Stimulated activated CD4-positive, alpha-beta T cell treated with anti-CD3 and anti-CD28 coated beads, Interleukin-1b, Interleukin-23, amount 100 ng/mL, for 1 hour (primary cell): ENCODE measurements around the gene VCL.
"Not testable (repeated sequence)": the region's sequence is repeated elsewhere in the genome, so short reads cannot be mapped to it uniquely, and the experiment has no call there.

Experiments
- DNase-seq, 2 donors: peaks; one replicate each; pipeline ENCODE4 v3.0.0-alpha.2; 2020; ENCODE audit warnings: low read depth in 2 of 2

Gene VCL

DNA sequence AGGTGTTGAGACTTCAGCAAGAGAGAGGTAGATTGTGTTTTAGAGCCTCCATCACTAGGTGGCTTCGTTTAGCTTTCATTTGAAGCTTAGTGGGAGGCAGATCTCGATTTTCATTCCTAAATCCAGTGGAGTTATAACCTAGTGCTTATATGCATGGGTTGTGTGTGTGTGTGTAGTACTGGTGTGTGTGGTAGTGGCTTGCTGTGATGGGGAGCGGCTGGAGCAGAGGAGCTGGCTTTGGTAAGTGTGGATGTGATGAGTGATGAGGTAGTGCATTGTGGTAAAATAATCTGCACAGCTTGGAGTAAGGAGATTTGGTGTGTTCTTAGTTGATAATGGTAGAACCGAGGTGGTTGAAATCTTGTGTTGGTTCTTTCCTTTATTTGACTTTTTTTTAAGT is 109.5 kb downstream of the VCL start:
- DNase-seq = no peak

DNA sequence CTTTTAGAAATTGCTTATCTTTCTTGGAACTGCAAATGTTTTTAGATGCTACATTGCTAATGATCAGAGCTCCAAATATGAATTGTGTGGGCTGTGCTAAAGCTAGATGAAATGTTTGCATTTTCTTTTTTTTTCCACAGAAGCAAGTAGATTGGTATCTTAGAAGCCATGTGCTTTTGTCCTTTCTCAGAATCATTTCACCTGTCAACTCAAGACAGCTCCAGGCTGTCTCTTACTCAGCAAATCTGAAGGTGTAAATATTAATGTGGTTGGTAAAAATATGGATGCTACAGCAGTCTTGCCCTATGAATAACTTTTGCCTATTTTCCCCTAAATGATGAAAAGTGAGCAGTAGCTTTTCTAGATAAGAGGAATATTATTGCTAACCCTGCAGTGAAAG is 111.5 kb downstream of the VCL start:
- DNase-seq = no peak

DNA sequence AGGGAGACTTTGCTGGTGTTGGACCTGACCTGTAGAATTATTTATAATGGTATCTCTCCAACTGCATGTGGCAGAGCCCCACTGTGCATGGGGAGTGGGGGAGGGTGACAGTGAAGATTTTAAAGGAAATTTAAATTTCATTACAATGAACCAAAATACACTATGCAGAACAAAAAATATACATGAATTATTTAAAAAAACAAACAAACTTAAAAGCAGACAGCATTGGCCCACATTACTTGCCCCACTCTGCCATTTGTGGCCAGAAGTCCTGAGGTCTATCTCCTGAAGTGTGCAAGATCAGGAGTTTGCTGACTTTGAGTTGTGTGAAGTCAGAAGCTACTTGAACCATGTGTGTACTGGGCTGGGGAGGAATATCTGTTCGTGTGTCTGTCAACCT is 112.2 kb downstream of the VCL start:
- DNase-seq = no peak

DNA sequence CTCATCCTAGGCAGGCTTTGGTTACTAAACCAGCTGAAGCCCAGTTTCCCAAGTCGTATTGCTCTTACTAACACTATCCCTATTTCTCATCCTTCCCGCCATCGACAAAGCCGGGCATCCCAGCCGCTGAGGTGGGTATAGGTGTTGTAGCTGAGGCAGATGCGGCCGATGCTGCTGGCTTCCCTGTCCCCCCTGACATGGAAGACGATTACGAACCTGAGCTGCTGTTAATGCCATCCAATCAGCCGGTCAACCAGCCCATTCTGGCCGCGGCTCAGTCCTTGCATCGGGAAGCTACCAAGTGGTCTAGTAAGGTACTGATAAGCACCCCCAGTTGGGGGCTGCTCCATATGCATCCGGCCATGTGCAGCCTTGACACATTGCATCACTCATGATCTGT is 113.9 kb downstream of the VCL start:
- DNase-seq = no peak

DNA sequence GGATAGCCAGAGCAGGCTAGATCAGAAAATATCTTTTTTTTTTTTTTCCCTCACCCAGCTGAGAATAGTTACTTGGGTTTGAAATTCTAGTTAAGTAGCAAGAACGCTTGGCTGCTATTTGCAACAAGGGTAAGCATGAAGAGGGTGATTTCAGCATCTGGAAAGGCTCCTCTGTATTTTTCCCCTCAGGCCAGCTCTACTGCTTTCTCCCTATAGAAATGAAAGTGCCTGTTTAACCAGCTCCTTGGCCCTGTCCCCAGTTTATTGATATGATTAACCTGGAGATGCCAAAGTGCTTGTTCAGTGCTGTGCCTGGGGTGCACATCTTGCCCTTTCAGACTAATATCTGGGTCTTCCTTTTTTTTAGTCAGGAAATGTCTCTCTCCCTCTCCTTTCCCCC is 115.6 kb downstream of the VCL start:
- DNase-seq = no peak

DNA sequence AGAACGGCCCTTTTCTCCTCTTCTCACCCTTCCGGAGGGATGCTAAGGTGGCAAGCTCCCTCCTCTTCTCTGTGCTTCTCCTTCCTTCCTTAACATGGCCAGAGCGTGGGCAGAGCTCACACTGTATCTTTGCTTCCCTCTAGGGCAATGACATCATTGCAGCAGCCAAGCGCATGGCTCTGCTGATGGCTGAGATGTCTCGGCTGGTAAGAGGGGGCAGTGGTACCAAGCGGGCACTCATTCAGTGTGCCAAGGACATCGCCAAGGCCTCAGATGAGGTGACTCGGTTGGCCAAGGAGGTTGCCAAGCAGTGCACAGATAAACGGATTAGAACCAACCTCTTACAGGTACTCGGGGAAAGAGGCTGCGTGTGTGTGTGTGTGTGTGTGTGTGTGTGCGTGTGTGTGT is 116.1 kb downstream of the VCL start:
- DNase-seq = no peak

DNA sequence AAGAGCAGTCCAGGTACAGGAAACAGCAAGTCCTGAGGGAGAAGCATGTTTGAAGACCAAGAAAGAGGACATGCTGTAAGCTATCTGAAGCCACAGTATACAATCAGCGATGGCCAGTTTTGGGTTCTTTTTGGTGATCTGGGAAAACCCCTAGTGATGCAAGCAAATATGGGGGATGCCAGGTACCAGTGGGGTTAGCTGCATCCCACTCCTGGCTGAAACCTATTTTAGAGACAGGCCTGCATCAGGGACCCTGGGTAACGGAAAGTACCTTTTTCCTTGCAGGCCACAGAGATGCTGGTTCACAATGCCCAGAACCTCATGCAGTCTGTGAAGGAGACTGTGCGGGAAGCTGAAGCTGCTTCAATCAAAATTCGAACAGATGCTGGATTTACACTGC is 119.8 kb downstream of the VCL start:
- DNase-seq = no peak

DNA sequence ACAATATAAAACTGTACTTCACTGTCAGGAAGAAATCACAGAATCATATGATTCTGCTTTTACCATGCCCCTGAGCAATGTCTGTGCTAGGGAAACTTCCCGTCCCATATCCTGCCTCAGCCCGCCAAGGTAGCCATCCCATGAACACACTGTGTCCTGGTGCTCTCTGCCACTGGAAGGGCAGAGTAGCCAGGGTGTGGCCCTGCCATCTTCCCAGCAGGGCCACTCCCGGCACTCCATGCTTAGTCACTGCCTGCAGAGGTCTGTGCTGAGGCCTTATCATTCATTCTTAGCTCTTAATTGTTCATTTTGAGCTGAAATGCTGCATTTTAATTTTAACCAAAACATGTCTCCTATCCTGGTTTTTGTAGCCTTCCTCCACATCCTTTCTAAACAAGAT is 120.9 kb downstream of the VCL start:
- DNase-seq = no peak

DNA sequence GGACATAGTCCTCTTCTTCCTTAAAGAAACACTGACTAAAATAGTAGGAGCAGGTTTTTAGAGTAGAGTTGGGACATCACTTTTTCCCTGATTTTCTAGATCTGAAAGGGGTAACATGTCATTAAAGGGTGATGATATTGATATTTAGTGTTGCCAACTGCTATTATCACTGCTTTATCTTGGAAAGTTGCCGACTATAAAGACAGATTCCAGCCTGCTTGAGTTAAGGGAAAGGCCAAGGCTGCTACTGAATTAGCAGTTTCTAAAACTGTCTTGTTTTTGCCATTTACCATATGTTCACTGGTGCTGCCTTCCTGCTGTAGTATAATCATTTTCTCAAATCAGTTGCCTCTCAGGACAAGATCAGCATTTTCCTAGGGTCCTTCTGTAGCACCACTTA is 123.0 kb downstream of the VCL start:
- DNase-seq = no peak

DNA sequence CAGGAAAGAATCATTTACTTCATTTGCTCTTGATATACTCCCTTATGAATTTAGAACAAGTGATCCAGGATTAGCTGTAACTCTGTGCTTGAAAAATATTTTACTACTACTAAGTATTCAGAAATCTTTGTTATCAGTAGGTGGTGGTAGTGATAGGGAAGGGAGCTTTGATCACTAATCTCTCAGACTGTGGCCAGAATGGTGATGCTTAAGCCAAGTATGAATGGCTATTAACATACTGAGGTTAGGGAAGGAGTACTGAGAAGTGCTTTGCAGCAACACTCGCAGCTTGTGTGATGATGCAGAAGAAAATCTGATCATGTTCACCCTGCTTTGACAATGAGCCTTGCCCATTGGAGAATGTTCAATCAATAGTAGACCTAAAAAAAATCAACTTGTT is 123.5 kb downstream of the VCL start:
- no peak for DNase-seq

DNA sequence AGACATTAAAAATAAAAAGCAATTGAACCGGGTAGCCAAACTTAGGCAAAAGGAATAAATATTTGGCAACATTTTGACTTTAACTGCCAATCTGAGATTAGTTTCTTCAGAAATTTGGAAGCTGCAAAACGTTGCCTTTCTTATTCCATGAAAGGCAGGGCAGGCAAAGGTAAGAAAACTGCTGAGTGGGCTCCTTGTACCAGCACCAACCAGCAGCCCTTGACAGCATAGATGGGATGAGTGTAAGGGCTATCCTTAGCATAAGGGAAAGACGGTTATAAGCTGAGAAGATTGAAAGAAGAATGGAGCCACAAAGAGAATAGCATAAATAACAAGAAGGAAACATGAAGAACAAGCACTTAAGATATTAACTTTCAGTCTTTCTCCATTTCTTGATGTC is 124.1 kb downstream of the VCL start:
- no peak for DNase-seq

DNA sequence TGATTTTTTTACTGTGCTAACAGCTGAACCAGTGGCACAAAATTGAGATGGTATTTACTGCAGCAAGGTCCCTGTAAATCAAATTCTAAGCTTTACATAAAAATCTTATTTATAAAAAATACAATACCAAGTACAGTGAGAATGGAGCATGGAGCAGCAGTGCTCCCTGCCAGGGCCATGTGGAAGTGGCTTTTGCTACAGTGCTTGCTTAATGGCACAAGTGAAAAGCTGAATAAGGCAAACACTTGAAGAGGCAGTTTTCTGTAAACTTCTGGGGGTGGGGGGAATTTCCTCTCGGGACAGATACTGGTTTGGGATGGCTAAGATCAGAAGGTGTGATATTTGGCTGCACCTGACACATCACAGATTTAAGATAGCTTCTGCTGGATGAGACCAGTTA is 125.2 kb downstream of the VCL start:
- no peak for DNase-seq

DNA sequence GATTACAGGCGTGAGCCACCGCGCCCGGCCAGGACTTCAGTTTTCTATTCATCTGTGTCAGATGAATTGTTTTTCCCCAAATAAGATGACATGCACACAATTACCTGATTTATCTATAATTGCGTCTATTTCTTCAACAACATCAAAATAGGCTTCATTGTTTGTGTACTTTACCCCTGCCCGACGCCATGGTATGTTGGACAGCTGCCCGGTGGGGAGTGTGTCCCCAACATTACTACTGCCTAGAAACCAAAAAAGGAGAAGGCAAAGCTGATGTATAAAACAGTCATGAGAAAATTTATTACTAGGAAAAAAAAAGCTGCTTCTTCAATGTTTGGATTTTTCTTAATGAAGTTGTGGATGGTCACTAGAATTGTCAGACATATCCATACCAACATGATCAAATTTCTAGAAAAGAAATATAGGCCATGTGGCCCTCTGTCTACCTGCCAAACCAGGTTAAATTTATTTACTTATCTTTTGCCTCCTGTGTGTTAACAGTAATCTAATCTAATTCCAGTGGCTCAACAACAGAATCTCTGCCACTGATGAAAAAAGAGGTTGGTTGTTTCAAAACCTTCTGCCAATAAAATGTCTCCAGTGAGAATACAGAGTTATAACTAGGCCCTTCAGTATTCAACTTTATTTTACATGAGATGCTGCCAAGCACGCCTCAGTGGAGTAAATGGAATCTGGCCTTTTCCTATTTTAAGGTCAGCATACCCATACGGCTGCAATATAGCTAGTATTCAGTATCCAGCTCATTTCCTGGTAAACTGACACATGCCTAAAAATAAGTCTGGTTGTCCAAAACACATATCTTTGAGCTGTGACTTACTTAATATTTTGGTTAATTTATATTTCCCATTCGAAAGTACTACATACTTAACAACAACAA is 136.3 kb downstream of the VCL start:
- DNase-seq = no peak

DNA sequence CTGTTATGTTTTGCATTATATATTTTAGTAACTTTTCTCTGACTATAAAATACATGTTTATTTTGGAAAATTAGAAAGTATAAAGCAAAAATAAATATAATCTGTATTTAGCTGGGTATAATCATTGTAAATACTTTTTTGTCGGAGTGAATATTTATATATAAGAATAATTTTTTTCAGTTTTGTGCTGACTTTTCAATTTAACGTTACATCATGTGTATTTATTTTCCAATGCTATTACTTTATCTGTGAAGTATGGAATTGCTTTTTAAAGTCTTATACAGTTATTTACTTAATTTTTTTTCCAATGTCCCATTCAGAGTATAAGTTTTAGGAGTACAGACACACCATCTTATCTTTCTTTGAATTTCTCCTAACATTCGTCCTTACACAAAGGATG is 137.5 kb downstream of the VCL start:
- DNase-seq = no peak

DNA sequence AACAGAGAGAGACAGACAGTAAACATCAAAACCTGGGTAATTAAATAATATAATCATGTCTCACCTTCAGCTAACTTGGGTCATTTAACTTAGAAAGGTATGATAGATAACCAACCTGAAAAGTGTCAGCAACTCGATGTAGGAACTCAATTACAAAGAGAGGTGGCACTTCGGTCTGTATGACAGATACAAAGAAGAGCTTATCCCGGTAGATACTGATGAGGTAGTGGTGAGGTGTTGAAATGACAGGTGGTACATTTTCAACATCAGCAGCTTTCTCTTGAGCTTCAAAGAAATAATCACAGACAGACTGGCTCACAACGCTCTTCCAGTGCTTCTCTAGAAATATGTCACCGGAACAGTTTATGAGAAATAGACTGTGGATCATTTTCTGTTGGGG is 140.1 kb downstream of the VCL start:
- DNase-seq = no peak

DNA sequence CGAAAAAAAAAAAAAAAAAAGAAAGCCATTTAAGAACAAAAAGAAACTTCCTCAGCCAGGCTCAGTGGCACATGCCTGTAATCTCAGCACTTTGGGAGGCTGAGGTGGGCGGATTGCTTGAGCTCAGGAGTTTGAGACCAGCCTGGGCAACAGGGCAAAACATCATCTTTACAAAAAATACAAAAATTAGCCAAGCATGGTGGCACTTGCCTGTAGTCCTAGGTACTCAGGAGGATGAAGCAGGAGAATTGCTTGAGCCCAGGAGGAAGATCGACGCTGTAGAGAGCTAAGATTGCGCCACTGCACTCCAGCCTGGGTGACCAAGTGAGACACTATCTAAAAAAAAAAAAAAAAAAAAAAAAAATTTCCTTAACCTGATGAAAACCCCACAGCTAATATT is 140.7 kb downstream of the VCL start:
- DNase-seq = not testable (repeated sequence)

DNA sequence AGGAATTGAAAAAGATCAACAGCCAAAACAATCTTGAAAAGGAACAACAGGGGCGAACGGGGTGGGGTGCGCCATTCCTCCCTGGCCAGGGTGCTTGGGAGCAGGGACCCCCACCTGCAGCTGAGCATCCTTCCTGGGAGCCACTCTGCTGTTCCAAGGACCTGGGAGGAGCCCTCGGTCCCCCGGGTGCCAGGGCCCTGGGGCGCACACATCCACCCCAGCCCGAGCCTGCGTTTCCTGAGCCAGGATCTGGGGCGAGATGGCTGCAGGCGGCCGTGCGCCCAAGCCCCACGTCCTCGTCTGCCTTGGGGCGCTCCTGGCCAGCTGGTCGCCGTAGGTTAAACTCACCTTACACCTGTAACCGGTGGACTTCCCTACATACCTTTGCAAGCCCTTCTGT is 142.1 kb downstream of the VCL start:
- no peak for DNase-seq

DNA sequence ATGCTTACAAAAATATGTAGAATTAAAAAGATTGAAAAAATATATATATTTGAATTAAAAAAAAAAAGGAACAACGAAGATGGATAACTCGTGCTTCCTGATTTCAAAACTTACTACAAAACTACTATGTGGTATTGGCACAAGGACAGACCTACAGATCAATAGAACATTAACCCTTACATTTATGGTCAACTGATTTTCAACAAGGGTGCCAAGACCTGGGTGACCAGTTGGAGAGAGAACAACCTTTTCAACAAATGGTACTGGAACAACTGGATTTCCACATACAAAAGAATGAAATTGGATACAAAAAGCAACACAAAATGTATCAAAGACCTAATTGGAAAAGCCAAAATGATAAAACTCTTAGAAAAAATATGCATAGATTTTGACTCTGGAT is 142.6 kb downstream of the VCL start:
- no peak for DNase-seq

DNA sequence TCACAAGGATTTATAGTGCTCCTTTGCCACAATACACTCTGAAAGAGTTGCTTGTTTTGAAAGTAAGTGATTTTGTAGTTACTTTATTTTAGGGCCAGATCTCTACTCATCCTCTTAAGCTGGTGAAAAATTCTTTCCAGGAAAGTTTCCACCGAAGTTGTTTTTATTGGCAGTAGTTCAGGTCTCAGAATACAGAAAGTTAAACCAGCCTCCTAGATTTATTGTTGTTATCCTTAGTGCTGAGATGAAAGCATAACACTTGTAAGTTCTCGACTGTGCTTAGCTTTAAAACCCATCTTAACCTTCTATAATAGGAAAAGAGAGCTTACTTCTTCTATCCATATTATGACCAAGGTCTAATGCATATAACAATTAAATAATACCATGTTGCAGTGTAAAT is 147.2 kb downstream of the VCL start:
- no peak for DNase-seq

DNA sequence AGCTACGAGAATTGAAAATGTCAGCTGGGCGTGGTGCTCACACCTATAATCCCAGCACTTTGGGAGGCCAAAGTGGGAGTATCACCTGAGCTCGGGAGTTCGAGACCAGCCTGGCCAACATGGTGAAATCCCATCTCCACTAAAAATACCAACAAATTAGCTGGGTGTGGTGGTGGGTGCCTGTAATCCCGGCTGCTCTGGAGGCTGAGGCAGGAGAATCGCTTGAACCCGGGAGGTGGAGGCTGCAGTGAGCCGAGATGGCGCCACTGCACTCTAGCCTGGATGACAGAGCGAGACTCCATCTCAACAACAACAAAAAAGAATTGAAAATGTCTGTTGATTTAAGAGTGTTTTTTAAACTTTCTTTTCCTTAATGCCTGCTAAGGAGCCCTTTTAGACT is 149.1 kb downstream of the VCL start:
- not testable (repeated sequence) for DNase-seq

DNA sequence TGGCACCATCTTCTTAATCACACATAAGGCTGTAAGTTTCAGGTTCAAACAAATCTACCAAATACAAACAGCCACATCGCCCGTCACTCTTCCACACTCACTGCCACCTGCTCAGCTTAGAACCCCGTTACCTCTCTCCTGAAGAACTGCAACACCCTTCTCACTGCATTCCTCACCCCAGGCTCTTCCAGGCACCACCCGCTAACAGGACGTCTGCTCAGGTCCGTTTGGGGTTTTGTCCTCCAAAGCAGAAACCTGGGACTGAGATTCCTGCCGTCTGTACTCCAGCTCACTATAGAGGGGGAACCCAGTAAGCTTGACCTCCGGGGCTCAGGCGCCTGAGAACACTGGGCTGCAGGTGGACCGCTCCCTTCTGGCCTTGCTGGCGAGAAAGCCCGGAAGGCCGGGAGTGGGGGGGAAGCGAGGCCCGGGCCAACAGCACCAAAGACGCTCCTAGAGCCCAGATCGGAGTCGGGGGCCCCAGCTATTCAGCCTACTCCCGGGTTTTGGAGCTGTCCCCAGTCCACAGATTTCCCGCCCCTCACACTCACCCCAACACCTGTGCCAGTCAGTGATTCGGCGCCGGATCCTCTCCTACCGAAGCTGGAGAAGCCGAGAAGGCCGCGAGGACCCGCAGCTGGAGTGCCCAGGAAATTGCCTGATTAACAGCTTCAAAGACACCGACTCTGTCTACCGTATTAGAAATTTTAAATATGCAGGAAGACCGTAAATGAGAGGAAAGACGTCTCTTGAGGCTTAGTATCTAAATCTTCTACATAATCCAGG is 152.5 kb downstream of the VCL start, which contains the start of gene AP3M1:
TSS of gene AP3M1 (minus strand) at position 625 of the 786 bp plus-strand sequence. CDS start 12,449 bp downstream, outside the sequence.
- DNase-seq = peak; percentile 54 to 56

DNA sequence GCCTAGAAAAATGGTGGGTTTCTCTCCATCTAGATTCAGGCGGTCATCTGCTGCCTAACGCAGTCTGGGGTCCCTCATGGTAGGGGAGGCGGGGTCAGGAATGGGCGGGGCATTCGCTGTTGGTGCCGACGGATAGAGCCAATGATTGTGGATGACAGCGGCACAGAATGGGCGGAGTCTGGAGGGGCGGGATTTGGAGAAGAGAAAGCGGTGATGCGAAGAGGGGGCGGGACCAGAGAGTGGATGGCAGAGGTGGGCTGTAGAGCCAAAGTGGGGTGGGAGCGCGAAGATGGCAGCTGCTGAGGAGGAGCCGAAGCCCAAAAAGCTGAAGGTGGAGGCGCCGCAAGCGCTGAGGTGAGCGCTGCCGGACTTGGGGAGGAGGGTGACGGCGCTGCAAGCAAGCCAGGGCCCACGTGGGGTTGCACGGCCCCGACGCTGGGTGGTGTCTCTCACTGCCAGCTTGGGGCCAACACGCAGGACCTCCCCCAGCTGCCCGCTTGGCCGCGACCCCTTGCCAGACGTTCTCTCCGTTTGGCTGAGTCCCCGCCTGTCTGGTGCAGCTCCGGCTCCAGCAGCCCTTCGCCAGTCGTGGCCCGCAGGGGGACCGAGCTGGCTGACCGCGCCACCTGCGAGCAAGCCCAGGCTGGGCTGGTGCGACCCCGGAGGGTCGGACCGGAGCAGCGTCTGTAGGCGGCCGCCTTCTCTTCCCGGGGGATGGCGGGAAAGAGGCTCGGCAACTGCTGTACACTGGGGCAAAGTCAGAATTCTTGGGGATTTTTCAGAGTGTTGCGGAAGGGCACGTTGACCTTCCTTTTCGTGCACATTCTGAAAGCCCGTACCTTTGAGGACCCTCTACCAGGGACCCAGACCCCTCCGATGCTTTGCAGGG is 153.3 kb downstream of the VCL start, which contains the start of gene ADK:
TSS of gene ADK (plus strand) at position 232 of the 889 bp plus-strand sequence. CDS start at position 290, 58 bp downstream.
- DNase-seq = peak; percentile 99 to 100
